HG02973 (cell line): Measurements from ENCODE around the gene LDAH.
"Not testable (repeated sequence)": the region's sequence is repeated elsewhere in the genome, so short reads cannot be mapped to it uniquely, and the experiment has no call there.

Experiments used
- ATAC-seq: cut with Tn5 transposase; IDR thresholded peaks from one replicate; pipeline ENCODE4 v1.9.1; 2021; ENCODE audit warnings: moderate library complexity; ENCODE audit not compliant: unreplicated experiment

Gene LDAH

DNA sequence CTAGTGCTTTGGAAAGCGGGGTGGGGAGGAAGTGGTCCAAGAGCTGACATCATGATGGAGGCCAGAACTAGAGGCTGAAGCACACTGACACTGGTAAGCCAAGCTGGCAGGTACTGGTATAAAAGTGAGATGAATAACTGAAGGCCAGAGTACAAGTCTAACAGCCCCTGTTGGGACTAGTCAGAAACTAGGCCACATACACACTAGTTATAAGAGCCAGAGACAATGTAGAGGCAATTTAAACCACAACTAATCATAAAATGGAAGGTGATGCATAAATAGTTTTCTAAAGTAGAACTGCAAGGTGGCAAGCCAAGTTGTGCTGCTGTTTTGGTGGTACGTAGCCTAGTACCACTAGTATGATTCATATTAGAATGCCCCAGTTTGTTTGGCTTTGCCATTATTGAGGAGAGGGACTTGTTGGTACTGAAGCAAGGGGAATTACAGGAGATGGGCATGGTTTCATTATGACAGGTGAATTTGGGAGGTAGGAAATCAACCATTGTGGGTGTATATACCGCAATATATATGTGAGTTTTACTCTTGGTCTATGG lies 98.3 kb downstream of the LDAH start:
- no peak for ATAC-seq

DNA sequence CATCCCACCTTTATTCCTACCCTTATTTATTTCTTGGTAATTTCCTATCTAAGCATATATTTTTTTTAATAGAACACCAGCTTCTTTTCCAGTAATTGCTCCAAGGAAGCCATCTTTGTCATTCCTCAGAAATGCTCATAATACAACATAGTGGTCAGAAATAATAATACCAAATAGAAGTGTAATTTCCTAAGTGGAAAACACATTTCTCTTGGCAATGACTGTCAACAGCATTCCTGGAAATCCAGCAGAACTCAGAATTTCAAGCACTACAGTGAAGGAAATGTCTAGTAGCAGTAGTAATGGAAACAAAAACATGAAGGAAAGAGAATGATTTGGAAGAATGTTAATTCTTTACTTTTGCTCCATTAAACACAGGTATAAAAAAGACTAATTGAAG lies 99.4 kb downstream of the LDAH start:
- ATAC-seq, result no peak

DNA sequence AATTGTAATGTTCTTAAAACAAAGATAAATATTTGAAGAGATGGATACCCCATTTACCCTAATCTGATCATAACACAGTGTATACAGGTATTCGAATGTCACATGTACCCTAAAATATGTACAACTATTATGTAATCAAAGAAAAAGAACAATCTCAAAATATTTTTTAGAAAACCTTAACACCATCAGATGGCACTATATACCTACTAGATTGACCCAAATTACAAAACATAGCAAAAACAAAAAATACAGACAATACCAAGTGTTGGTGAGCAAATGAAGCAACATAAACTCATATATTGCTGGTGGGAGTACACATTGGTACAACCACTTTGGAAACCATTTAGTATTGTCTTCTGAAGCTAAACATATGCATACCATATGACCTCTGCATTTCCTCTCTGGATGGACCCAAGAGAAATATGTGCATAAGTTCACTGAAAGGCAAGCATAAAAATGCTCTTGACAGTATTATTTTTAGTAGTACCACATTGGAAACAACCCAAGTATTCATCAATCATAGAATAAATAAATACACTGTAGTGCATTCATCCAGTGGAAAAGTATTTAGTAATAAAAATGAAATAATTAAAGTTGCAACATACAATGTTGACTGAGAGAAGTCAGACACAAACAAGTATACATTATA lies 100.2 kb downstream of the LDAH start:
- ATAC-seq, result no peak

DNA sequence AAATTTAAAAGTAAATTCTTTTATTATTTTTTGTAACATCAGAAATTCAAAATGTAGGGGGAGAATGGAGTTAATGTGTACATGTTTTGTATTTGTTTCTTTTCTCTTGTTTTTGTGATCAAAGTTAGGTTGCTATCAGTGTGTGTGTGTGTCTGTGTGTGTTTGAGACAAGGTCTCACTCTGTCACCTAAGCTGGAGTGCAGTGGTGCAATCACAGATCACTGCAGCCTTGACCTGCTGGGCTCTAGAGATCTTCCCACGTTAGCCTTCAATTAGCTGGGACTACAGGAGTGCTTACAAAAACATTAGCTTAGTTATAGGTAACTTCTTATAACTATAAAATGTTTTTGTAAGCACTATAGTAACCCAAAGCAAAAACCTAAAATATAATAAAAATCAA lies 105.3 kb downstream of the LDAH start:
- ATAC-seq, result no peak

DNA sequence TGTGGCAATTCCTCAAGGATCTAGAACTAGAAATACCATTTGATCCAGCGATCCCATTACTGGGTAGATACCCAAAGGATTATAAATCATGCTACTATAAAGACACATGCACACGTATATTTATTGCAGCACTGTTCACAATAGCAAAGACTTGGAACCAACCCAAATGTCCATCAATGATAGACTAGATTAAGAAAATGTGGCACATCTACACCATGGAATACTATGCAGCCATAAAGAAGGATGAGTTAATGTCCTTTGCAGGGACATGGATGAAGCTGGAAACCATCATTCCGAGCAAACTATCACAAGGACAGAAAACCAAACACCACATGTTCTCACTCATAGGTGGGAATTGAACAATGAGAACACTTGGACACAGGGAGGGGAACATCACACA lies 106.7 kb downstream of the LDAH start:
- not testable (repeated sequence) for ATAC-seq

DNA sequence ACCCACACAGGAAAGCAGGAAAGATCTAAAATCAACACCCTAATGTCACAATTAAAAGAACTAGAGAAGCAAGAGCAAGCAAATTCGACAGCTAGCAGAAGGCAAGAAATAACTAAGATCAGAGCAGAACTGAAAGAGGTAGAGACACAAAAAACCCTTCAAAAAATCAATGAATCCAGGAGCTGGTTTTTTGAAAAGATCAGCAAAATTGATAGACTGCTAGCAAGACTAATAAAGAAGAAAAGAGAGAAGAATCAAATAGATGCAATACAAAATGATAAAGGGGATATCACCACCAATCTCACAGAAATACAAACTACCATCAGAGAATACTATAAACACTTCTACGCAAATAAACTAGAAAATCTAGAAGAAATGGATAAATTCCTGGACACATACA lies 108.5 kb downstream of the LDAH start:
- ATAC-seq, result not testable (repeated sequence)

DNA sequence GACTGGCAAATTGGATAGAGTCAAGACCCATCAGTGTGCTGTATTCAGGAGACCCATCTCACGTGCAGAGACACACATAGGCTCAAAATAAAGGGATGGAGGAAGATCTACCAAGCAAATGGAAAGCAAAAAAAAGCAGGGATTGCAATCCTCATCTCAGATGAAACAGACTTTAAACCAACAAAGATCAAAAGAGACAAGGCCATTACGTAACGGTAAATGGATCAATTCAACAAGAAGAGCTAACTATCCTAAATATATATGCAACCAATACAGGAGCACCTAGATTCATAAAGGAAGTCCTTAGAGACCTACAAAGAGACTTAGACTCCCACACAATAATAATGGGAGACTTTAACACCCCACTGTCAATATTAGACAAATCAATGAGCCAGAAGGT lies 109.3 kb downstream of the LDAH start:
- ATAC-seq, result not testable (repeated sequence)

DNA sequence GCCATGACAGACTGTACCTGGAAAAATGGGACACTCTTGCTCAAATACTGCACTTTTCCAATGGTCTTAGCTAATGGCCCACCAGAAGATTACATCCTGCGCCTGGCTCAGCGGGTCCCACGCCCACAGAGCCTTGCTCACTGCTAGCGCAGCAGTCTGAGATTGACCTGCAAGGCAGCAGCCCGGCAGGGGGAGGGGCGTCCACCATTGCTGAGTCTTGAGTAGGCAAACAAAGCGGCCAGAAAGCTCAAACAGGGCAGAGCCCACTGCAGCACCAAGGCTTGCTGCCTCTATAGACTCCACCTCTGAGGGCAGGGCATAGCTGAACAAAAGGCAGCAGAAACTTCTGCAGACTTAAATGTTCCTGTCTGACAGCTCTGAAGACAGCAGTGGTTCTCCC lies 111.3 kb downstream of the LDAH start:
- not testable (repeated sequence) for ATAC-seq

DNA sequence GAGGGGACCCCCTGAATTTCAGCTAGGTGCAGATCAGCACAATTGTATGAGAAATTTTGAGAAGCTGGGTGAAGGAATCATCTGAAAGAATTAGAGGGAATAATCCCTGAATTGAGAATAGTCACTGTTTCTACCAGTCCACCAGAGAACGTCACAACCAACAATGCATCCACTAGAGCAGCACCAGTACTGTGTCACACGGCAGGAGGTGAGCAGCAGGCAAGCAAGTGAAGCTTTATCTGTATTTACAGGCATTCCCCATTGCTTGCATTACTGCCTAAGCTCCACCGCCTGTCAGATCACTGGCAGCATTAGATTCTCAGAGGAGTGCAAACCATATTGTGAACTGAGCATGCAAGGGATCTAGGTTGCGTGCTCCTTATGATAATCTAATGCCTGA lies 115.3 kb downstream of the LDAH start:
- no peak for ATAC-seq

DNA sequence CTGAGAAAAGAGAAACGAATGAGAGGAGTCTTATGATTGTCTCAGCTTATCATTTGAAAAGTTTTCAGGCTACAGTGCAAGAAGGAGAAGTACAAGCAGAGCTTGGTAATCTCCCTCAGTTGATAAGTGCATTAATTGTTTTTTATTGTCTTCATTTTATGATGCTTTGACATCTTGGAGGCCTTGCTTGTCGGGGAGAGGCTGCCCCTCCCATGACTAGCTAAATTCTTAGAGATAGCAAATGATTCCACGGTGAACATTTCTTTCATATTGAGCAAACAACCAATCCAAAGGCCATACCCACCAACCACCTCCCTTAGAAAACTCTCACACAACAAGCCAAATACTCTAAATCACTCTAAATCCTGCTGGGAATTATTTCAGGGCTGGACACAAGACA lies 116.1 kb downstream of the LDAH start:
- no peak for ATAC-seq

DNA sequence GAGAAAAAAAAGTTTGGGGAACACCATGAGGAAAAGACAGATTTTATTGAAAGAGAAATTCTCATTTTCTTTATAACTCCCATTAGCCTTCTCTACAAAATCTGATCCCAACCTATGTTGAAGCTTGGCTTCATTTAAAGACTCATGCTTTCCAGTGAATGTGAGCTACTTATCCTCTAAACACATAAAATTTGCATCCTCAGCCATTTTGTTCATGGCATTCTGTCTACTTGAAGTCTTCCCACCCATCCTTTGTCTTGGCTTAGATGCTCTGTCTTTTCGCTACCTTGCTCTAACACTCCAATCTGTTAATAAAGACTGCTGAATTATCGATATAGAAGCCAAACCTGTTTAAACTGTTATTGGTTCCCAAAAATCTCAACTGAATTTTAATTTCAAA lies 116.7 kb downstream of the LDAH start:
- ATAC-seq, result no peak

DNA sequence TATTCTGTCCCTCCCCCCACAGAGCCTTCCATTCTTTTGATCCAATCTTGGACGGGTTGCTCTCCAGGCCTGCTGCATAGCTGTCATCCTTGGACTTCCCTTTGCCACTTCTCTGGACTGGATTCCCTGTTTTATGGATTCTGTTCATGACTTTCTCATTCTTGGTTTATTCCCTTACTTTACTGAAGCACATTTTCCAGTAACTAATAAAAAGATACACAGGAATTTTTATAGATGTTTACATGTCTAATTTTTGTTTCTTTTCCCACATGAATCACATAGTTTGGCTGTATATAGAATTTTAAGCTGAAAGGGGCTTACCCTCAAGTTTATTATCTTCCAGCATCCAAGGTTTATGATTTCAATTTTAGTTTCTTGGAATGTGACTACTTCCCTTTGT lies 118.0 kb downstream of the LDAH start:
- no peak for ATAC-seq

DNA sequence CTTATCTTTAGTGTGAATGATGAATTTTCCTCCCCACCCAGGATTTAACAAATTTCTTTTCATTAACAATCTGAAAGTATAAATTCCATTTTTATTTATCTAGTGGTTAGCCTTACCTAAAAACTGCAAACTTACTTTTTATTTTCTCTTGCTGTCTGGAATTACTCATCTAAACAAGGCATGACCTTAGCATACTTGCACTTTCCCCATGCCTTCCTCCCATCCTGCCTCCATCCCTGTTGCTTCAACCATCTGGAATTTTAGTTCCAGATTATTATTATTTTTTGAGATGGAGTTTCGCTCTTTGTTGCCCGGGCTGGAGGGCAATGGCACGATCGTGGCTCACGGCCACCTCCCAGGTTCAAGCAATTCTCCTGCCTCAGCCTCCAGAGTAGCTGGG lies 120.3 kb downstream of the LDAH start:
- ATAC-seq, result no peak

DNA sequence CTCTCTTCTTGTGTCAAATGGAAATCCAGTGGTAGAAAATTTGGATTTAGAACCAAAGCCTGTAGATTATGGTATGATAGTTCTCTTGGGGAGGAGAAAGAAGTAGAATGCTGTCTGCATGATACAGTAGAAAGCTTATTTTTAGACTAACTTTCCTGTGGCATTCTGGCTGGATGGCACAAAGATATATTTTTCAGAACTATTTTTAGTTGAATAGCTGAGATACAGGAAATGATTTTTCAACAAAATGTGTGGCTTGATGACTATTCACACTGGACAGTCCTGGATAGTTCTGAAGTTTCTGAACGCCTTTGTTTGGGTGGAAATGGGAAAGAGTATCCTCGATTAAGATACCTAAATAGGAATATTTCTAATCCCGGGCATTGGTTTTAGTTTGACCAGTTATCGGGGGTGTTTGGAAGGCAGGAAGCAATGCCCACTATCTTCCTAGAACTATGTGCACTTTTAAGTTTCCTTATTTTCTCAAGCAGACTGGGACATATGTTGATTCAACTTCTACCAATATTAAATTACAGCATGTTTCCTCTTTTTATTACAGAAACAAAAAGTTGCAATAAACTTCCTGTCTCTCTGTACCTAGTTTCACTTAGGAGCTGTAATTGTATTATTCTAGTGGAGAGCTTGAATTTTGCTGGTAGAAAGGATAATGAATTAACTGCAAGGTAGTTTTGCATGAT lies 123.8 kb downstream of the LDAH start:
- no peak for ATAC-seq

DNA sequence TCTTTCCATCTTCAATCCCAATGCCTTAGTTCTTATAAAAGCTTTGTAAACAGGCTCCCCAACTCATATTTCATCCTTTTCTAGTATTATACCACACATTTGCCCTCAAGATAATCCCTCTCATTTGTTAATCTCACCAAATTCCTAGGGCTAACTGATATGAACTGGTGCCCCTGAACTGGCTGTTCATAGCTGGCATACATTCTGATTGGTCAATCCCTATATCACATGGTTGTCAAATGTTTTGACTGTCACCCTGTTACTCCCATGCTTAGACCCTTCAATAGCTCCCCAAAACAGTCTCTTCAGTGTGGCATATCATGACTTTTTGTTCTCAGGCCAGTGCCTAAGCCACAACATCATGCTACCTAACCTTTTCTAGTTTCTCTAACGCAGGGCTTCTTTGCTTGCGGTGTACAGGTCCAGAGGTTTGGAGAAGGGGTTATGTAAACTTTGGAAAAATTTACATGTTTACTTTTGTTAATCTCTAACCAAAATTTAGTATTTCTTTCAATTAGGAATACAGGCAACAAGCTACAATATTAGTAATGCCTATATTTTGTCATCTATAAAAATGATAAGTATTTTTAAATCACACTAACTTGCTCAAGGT lies 125.5 kb downstream of the LDAH start:
- ATAC-seq, result no peak

DNA sequence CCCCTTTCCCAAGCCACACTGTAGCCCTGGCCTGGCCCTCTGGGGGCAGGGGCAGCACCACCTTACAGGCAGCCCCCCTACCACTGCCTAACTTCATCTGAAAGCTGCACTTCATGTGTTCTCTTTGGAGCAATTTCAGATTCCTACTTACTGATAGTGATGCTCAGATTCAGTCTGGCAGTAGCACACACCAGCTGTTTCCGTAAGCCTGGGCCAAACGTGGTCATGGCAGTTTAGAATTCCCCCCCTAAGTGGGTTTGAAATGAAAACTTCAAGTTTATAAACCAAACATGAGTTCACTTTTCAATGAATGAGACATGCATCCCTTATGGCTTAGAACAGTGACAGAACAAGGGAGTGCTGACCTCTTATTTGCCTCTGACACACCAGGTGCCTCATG lies 126.5 kb downstream of the LDAH start:
- no peak for ATAC-seq

DNA sequence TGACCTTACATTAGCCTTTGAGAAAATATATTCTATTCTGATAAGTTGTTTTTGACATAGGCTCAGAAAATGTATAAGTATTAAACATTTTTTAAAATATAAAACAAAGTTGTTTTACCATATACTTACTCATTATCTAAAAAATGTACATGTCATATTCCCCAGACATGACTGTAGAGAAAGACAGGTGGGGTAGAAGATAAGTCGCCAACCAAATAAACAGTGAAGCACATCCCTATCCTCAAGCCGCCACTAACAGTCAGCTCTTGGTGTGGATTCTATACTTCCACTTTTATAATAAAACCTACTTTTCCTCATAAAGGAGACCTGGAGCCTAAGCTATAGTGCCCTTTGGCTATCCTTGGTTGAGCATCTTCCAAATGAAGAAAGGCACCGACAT lies 129.6 kb downstream of the LDAH start:
- no peak for ATAC-seq

DNA sequence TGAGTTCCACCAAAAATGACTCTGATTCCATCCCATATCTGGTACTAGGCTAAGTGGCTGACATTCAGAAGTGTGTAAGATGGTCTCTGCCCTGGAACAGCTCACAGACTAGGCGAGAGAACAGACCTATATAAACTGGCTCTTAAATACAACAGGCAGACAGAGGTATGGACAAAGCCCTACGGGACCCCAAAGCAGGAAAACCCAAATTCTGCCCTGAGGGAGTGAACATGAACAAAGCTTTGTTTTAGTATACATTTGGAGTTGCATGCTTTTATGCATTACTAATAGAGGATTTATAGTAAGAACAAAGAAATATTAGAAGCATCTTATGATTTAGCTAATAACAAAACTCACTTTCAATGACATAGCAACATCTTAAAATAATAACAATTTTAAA lies 130.8 kb downstream of the LDAH start:
- ATAC-seq, result no peak

DNA sequence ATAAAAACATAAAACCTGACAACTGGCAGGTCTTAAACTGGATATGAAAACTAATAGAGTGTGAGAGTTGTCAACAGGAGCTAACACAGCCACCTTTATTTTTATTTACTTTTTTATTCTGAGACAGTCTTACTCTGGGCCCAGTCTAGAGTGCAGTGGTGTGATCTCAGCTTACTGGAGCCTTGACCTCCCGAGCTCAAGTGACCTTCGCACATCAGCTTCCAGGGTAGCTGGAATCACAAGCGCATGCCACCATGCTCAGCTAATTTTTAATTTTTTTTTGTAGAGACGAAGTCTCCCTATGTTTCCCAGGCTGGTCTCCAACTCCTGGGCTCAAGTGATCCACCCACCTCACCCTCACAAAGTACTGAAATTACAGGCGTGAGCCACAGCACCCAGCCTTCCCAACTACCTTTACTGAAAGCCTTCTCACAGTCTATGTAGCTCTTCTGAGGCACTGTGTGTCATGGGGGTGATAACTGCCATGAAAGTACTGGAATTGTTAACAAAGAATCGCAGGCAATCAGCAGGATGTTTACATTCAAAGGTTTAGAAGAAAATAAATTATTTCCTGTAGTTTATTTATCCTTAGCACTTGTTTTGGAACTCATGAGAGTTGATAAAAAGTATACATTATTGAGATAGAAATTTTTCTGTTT lies 131.7 kb downstream of the LDAH start:
- ATAC-seq, result no peak

DNA sequence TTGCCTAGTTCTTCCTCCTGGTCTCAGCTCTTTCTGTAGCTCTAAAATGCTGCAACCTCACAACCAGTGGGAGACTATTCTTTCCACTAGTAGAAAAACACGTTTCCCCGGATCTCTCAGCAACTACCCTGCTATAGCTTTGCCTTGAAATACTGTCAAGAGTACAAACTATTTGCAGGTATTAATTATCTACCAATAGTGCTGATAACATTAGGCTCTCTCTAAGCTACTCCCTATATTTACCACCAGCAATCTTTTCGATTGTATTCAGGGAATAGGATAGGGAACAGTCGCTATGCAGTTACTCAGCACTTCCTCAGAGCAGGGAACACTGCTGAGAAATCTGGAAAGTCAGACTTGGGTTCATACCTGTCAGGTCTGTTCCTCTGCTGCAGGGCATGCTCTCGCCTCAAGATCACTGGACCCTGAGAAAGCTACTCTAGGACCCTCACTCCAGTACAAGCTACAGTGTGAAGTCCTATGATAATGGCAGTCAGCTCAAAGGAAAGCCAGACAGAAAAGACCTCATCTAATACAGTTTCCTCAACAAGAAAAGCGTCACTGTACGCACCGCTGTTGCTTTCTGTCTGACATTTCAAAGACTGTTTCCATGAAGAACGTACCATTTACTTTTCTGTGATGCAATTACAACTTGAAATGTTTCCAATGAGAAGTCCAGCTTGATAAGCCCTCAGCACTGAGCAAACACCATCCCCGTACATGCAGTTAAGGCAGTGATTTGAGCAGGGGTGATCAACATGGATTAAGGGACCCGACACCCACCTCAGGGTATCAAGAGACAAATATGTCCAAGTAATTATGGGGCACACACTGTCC lies 133.3 kb downstream of the LDAH start:
- no peak for ATAC-seq
